GM12878 (cell line): ENCODE data around the gene RAB7B. TPM values are rescaled to one million over a fixed set of nuclear protein-coding genes. Genes with fewer than 3 reads are reported as not detected.

ENCODE experiments used
- ATAC-seq: fragments of 200-7000 bp; cut with Tn5 transposase; 3 replicates; pipeline ENCODE4 v1.9.1; 2020; ENCODE audit warnings: mild to moderate bottlenecking, moderate library complexity
- BruUV-seq: library from RNA; stranded (reverse); fragments of 400-500 nt; replicated peaks from 2 replicates; lab custom pipeline; 2021; lab: Mats Ljungman, UMichigan
- CTCF ChIA-PET: fragments of 300-600 bp; sonication (Branson Sonifier 250); formaldehyde crosslinking; extraction: SDS; loops from one replicate; lab custom pipeline; 2021; ENCODE audit warnings: inconsistent platforms; lab: Yijun Ruan, JAX
- POLR2A ChIA-PET: fragments of 350-600 bp; formaldehyde crosslinking; extraction: SDS; loops from one replicate; lab custom pipeline; 2021; ENCODE audit warnings: inconsistent platforms; lab: Charles Lee
- RAD21 ChIA-PET: fragments of 300-600 bp; sonication (Branson Sonifier 250); formaldehyde crosslinking; loops from one replicate; lab custom pipeline; 2023; ENCODE audit warnings: antibody characterized with exemption; ENCODE audit not compliant: unreplicated experiment; lab: Charles Lee
- SMC1A ChIA-PET: fragments of 300-600 bp; sonication (Branson Sonifier 250); formaldehyde crosslinking; loops from one replicate; lab custom pipeline; 2023; ENCODE audit not compliant: unreplicated experiment, uncharacterized antibody; lab: Charles Lee
- DNase-seq: peaks from one replicate; pipeline ENCODE4 v3.0.0-alpha.2; 2011; ENCODE audit warnings: low read depth, low spot score
- FAIRE-seq: peaks from 3 replicates; lab custom pipeline; 2011; peaks lifted over from hg19 to GRCh38; lab: Jason Lieb, UNC
- H2AFZ ChIP-seq: 2 replicates; pipeline ENCODE4 v1.6.0; 2011; ENCODE audit warnings: low read depth, low read length, control low read depth; ENCODE audit not compliant: control insufficient read depth
- H3K27ac ChIP-seq: 2 replicates; pipeline ENCODE4 v1.5.1; 2011; ENCODE audit warnings: control low read depth; ENCODE audit not compliant: control insufficient read depth, insufficient read depth
- H3K27me3 ChIP-seq, 2 experiments: replicated peaks in 1 of 2; 2 replicates each; pipeline versions ENCODE4 v1.6.0 to v1.6.1; 2011; ENCODE audit warnings: low read length in 1 of 2; ENCODE audit not compliant: control insufficient read depth in 2 of 2, insufficient read depth in 2 of 2
- H3K36me3 ChIP-seq, 2 experiments: 2 replicates each; pipeline ENCODE4 v1.5.1; 2011; ENCODE audit warnings: low read length in 1 of 2; ENCODE audit not compliant: control insufficient read depth in 2 of 2, insufficient read depth in 2 of 2
- H3K4me1 ChIP-seq: 2 replicates; pipeline ENCODE4 v1.6.1; 2011; ENCODE audit warnings: mild to moderate bottlenecking, low read length, moderate library complexity, mixed read lengths; ENCODE audit not compliant: control insufficient read depth, insufficient read depth
- H3K4me2 ChIP-seq: 2 replicates; pipeline ENCODE4 v1.6.0; 2011; ENCODE audit warnings: control low read depth; ENCODE audit not compliant: control insufficient read depth, insufficient read depth
- H3K4me3 ChIP-seq: fragments of 200-600 bp; sonication (generic); 2 replicates; pipeline ENCODE4 v1.5.1; 2016
- H3K79me2 ChIP-seq: 2 replicates; pipeline ENCODE4 v1.6.0; 2011; ENCODE audit warnings: low read length; ENCODE audit not compliant: control insufficient read depth, insufficient read depth
- H3K9ac ChIP-seq: 2 replicates; pipeline ENCODE4 v1.8.0; 2011; ENCODE audit warnings: low read length, control low read depth, mixed read lengths; ENCODE audit not compliant: control insufficient read depth, insufficient read depth
- H3K9me3 ChIP-seq: replicated peaks from 3 replicates; pipeline ENCODE4 v1.5.1; 2011; ENCODE audit warnings: mild to moderate bottlenecking, low read length; ENCODE audit not compliant: control insufficient read depth, insufficient read depth
- H4K20me1 ChIP-seq: 2 replicates; pipeline ENCODE4 v1.6.0; 2011; ENCODE audit not compliant: control insufficient read depth, insufficient read depth
- CEBPB ChIP-seq, 2 experiments: fragments of 150-350 bp in 1 of 2; IDR thresholded peaks; 2 replicates each; pipeline ENCODE4 v1.6.1; 2012 to 2014; ENCODE audit warnings: low read depth in 2 of 2, low read length in 2 of 2, borderline replicate concordance in 1 of 2, inconsistent platforms in 1 of 2
- ESRRA ChIP-seq: IDR thresholded peaks from 2 replicates; pipeline ENCODE4 v1.6.1; 2012; ENCODE audit warnings: mild to moderate bottlenecking, low read length, improper control_type of control experiment
- ETV6 ChIP-seq, 2 experiments: fragments of 450-650 bp in 1 of 2; IDR thresholded peaks in 1 of 2; conservative IDR thresholded peaks in 1 of 2; 2 replicates each; pipeline ENCODE4 v1.6.1; 2014; ENCODE audit warnings: antibody characterized with exemption in 1 of 2, borderline replicate concordance in 1 of 2, low read depth in 1 of 2, mild to moderate bottlenecking in 1 of 2, moderate library complexity in 1 of 2
- FOS ChIP-seq: IDR thresholded peaks from 3 replicates; pipeline ENCODE4 v1.6.1; 2011; ENCODE audit warnings: borderline replicate concordance; ENCODE audit not compliant: insufficient read length; ENCODE audit errors: extremely low read depth
- LARP7 ChIP-seq: fragments of 450-650 bp; IDR thresholded peaks from 2 replicates; pipeline ENCODE4 v1.6.1; 2017; ENCODE audit warnings: mild to moderate bottlenecking
- MEF2B ChIP-seq: fragments of 450-650 bp; IDR thresholded peaks from 2 replicates; pipeline ENCODE4 v1.6.1; 2018; ENCODE audit warnings: mild to moderate bottlenecking, moderate library complexity; ENCODE audit not compliant: partially characterized antibody, poor library complexity, severe bottlenecking
- SREBF1 ChIP-seq: IDR thresholded peaks from 2 replicates; pipeline ENCODE4 v1.6.1; 2012; ENCODE audit warnings: mild to moderate bottlenecking, low read length
- TARDBP ChIP-seq: IDR thresholded peaks from 2 replicates; pipeline ENCODE4 v1.6.1; 2016; ENCODE audit warnings: borderline replicate concordance
- ZSCAN29 ChIP-seq: fragments of 450-650 bp; IDR thresholded peaks from 2 replicates; pipeline ENCODE4 v1.6.1; 2017; ENCODE audit warnings: mild to moderate bottlenecking, moderate library complexity
- WGBS: methylation state at CpG from one replicate; pipeline ENCODE4 v1.1.6; 2016; ENCODE audit warnings: low lambda C conversion rate; ENCODE audit not compliant: insufficient replicate concordance, insufficient coverage; ENCODE audit errors: missing lambda C conversion rate; 5-methylcytosine and 5-hydroxymethylcytosine counted together
- in situ Hi-C: fragments of 300-500 bp; cut with MboI; formaldehyde crosslinking; loops from 9 replicates; pipeline ENCODE4 v1.14.3; 2018; ENCODE audit warnings: mixed read lengths
- intact Hi-C: fragments of 100-400 bp; cut with micrococcal nuclease; formaldehyde crosslinking; loops from one replicate; pipeline ENCODE4 v1.14.2; 2022; ENCODE audit not compliant: unreplicated experiment
- polyA plus RNA-seq, 11 experiments: library from polyadenylated mRNA; depleted of rRNA in 4 of 11; unstranded in 6 of 11; stranded (reverse) in 5 of 11; fragments of >200 nt; fragmentation: Nextera tagmentation in 4 of 11; fragmentation: Illumina TruSeq in 1 of 11; extraction: Ambion mirVana in 4 of 11; extraction: Trizol in 1 of 11; gene quantifications; 1 replicate in 1 of 11; 2 replicates in 10 of 11; pipeline versions ENCODE4 v1.2.1 to v1.2.3, GENCODE V29; 2011 to 2016; ENCODE audit warnings: inconsistent platforms in 2 of 11, missing spikeins in 2 of 11, low read depth in 1 of 11
- total RNA-seq, 4 experiments: library from RNA; depleted of rRNA in 3 of 4; stranded (reverse); fragments of >200 nt in 3 of 4; fragmentation: Illumina TruSeq in 1 of 4; extraction: Trizol in 1 of 4; gene quantifications; 2 replicates each; pipeline versions ENCODE4 v1.2.1 to v1.2.3, GENCODE V29; 2013 to 2021
- TF ChIP-seq, protein P1 (sequence below): IDR thresholded peaks from 2 replicates; pipeline ENCODE4 v1.6.1; 2011; ENCODE audit warnings: mild to moderate bottlenecking, low read depth, low read length, moderate library complexity; ENCODE audit not compliant: insufficient replicate concordance

The RAB7B gene
- total and polyA plus RNA-seq, 10 of the 15 experiments (the other 5 are each of a cell fraction or from before 2014, with no cell fraction given): 0.09 TPM; not detected in 9

- Histone ChIP-seq H3K36me3 (no peaks in the 10 kb centered on the region), H3K9ac (no peak overlapping the region), H3K4me3 (no peak overlapping the region), H3K79me2 (no peaks in the 10 kb centered on the region), H3K4me1 (no peaks in the 10 kb centered on the region), H2AFZ (no peak overlapping the region), H3K9me3 (no peaks in the 10 kb centered on the region), H3K27me3 (peaks cover 3 to 6% of the 10 kb centered on the region in 2 experiments; a peak in 3 of 4 replicates), H3K4me2 (no peak overlapping the region), H3K27ac (no peak overlapping the region), H4K20me1 (peaks cover 2% of the 10 kb centered on the region; the same call in 1 of the 2 replicates)
- ChIA-PET POLR2A (no interaction called here), SMC1A (interaction anchor here (0.9 kb wide), 1 partner anchor 89 kb away, joined by 3 read pairs; no protein-coding TSS in a partner anchor), CTCF (interaction anchor here (1.2 to 1.5 kb wide), 2 partner anchors 48 to 138 kb away, joined by 3 to 5 read pairs; no protein-coding TSS in a partner anchor), RAD21 (no interaction called here)
- no peak for DNase-seq
- intact Hi-C loops: no loop called here
- no peak for TF ChIP-seq ZSCAN29
- no peak for TF ChIP-seq SREBF1
- no peak for TF ChIP-seq LARP7
- no peak for TF ChIP-seq ESRRA
- no peak for ATAC-seq
- FAIRE-seq: no peak
- BruUV-seq: no TSS peak
- WGBS: 49% methylated on average over 19 of the region's 19 CpGs
- in situ Hi-C loops: no loop called here
Observed at GRCh38 chr1:205929496-205930194, 73.5 kb downstream of the RAB7B start.

GRCh38 chr1:205928317-205928716 is 74.9 kb downstream of the RAB7B start:
- no peaks in the 10 kb centered on the region for H3K79me2 ChIP-seq
- H4K20me1 ChIP-seq: peaks cover 2% of the 10 kb centered on the region; the same call in 1 of the 2 replicates
- no peak overlapping the region for H3K4me3 ChIP-seq
- H2AFZ ChIP-seq: no peak overlapping the region
- H3K9me3 ChIP-seq: no peaks in the 10 kb centered on the region
- RAD21 ChIA-PET: no interaction called here
- no peaks in the 10 kb centered on the region for H3K4me1 ChIP-seq
- FAIRE-seq: no peak
- POLR2A ChIA-PET: no interaction called here
- BruUV-seq: no TSS peak
- TF ChIP-seq MEF2B (no peak), FOS (no peak), ESRRA (no peak), ETV6 (conservative IDR thresholded peaks at IDR 0.05 in 1 of 2, IDR thresholded peaks at IDR 0.05 in 1 of 2; ENCODE audit: borderline replicate concordance in 1 of 2, low read depth in 1 of 2) (no peak), TARDBP (no peak), CEBPB (IDR thresholded peaks at IDR 0.05; ENCODE audit: borderline replicate concordance in 1 of 2, low read depth in 2 of 2, low read length in 2 of 2) (no peak)
- TF ChIP-seq, protein P1, sequence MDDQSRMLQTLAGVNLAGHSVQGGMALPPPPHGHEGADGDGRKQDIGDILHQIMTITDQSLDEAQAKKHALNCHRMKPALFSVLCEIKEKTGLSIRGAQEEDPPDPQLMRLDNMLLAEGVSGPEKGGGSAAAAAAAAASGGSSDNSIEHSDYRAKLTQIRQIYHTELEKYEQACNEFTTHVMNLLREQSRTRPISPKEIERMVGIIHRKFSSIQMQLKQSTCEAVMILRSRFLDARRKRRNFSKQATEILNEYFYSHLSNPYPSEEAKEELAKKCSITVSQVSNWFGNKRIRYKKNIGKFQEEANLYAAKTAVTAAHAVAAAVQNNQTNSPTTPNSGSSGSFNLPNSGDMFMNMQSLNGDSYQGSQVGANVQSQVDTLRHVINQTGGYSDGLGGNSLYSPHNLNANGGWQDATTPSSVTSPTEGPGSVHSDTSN: no peak
- TF ChIP-seq, all 136 proteins: peak for 0
- peaks cover 3 to 10% of the 10 kb centered on the region in 2 experiments; a peak in 3 of 4 replicates for H3K27me3 ChIP-seq
- no peaks in the 10 kb centered on the region for H3K36me3 ChIP-seq
- intact Hi-C loops: no loop called here
- ChIA-PET CTCF (interaction anchor here (1.1 kb wide), 1 partner anchor 49 kb away, joined by 3 read pairs; no protein-coding TSS in a partner anchor), SMC1A (no interaction called here)
- no peak for ATAC-seq
- in situ Hi-C loops: no loop called here
- DNase-seq: no peak
- no peak overlapping the region for H3K9ac ChIP-seq
- 37% methylated on average over 5 of the region's 5 CpGs for WGBS
- no peak overlapping the region for H3K27ac ChIP-seq
- no peak overlapping the region for H3K4me2 ChIP-seq
